IPS-NIHi7 (cell line): Measurements from ENCODE around the gene LMF2.

Experiments
- DNase-seq: peaks from one replicate; pipeline ENCODE4 v3.0.0; 2012; ENCODE audit warnings: mixed read lengths; ENCODE audit errors: extremely low spot score

The LMF2 gene

GRCh38 chr22:50464451-50464850 is 43.1 kb downstream of the LMF2 start:
- DNase-seq: no peak

GRCh38 chr22:50463188-50463900 is 44.2 kb downstream of the LMF2 start:
- DNase-seq: no peak

GRCh38 chr22:50461979-50462540 is 45.4 kb downstream of the LMF2 start:
- no peak for DNase-seq

DNA sequence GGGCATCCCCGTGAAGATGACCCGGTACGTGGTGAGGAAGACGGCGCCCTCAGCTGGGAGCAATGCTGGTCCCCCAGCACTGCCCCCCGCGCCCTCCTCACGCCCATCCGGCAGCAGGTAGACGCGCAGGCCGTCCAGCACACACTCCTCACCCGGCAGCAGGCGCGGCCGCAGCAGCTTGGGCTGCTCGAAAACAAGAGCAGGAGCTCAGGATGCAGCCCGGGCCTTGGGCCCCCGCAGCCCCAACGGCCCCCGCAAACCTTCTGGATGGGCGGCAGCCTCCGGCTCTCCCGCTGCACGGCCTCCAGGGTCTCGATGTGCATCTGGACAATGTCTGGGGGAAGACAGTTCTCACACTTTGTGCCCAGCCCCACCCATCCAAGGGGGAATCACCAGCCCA is 46.0 kb downstream of the LMF2 start:
- no peak for DNase-seq

DNA sequence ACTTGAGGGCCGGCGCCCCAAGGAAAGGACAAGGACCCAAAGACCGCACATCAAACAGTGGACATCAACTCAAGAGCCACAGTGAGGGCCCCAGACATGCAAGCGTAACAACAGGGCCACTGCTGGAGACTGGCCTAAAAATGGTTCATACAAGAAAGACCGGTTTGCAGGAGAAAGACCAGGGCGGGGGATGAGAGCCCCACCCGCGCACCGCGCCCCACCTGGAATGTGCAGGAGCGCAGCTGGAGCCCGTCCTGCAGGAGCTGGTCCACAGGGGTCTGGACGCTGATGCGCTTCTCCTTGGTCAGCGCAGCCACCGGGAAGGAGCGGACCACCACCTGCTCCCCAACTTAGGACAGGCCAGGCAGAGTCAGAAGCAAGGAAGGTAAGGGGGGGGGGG is 46.6 kb downstream of the LMF2 start:
- no peak for DNase-seq

DNA sequence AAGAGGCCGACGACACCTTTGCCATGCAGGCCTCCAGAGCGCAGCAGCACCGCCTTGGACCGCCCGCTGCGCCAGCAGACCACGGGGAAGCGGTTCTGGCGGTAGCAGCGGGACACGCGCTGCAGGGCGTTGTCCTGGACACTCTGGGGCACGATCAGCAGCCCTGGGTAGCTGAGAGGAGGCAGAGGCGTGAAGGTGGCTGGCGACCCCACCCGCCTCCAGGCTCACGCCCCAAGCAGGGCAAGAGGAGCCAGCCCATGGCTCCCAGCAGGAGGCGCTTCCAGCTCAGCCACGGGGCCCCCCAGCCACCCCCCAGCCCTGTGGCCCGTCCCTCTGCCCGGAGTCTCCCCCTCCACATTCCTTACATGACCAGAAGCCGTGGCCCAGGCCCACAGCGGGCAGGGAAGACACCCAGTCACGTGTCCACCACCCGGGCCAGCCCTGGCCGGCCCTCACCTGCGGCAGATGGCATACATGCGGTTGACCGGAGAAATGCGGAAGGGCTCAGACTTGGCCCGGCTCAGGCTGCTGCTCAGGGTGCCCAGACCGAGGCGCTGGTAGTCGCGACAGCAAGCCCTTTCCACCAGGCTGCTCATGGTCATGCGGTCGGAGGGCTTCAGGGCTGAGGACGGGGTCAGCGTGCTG is 47.9 kb downstream of the LMF2 start:
- no peak for DNase-seq

DNA sequence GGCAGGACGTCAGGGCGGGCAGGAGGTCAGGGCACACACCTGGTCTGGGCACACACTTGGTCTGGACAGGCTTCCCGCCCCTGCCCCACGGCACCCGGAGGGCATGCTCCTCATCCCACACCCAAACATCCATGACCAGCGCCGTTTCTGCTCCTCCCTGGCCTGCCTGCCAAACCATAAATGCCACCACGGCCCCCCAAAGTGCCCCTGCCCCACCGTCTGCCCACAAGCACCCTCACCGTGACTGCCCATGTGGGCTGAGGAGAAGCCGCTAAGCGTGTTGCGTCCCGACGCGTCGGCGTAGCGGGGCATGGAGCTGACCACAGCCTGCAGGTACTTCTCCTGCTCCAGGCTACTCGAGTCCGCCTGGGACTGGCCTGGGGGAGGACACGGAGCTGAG is 48.5 kb downstream of the LMF2 start:
- no peak for DNase-seq

DNA sequence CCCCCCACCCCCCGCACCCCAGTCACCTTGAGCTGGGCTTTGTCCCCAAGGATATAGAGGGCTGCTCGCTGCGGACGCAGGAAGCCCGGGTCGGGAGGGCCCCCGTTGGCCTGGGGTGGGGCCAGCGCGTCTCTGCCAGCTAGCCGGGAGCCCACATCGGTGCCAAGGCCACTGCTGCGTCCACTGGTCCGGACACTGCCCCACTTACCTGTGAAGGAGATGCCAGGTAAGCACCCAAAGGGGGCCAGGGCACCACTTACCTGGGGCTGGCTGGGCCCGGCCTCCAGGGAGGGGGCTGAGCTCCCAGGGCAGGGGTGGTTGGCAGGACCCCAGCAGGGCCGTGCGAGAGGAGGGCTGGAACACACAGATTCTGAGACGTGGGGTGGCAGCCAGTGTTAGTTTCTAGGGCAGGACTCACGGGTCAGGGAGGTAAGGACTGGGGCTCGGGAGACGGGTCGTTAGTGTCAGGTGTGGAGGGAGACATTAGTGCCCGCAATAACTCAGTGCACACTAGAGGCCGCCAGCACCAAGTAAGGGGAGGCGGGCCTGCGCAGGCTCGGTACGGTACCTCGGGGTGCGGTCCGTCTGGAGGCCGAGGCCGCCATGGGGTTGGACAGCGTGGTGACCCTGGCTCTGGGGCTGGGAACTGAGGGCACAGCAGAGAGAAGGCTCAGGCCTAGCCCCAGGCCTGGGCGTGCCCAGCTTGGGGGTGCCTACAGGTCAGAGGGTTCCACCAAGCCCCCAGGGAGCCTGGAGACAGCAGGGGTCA is 50.9 kb downstream of the LMF2 start:
- DNase-seq: peak; percentile 71

- DNase-seq: no peak
Measured at GRCh38 chr22:50456026-50456425, 51.5 kb downstream of the LMF2 start.

GRCh38 chr22:50455201-50455600 is 52.3 kb downstream of the LMF2 start:
- DNase-seq: no peak

GRCh38 chr22:50454556-50455075 is 52.9 kb downstream of the LMF2 start:
- DNase-seq: no peak
